GM10266 (cell line): ENCODE data around the gene VWA7.
"Not testable (repeated sequence)": the region's sequence is repeated elsewhere in the genome, so short reads cannot be mapped to it uniquely, and the experiment has no call there.

Source experiments
- DNase-seq: peaks from one replicate; pipeline ENCODE4 v3.0.0; 2012; ENCODE audit errors: extremely low spot score
- TF ChIP-seq, protein P1 (sequence below): IDR thresholded peaks from 2 replicates; pipeline ENCODE4 v1.5.1; 2012; ENCODE audit warnings: mild to moderate bottlenecking, low read depth; ENCODE audit not compliant: control insufficient read depth, insufficient read depth; ENCODE audit errors: missing control alignments

Gene VWA7

DNA sequence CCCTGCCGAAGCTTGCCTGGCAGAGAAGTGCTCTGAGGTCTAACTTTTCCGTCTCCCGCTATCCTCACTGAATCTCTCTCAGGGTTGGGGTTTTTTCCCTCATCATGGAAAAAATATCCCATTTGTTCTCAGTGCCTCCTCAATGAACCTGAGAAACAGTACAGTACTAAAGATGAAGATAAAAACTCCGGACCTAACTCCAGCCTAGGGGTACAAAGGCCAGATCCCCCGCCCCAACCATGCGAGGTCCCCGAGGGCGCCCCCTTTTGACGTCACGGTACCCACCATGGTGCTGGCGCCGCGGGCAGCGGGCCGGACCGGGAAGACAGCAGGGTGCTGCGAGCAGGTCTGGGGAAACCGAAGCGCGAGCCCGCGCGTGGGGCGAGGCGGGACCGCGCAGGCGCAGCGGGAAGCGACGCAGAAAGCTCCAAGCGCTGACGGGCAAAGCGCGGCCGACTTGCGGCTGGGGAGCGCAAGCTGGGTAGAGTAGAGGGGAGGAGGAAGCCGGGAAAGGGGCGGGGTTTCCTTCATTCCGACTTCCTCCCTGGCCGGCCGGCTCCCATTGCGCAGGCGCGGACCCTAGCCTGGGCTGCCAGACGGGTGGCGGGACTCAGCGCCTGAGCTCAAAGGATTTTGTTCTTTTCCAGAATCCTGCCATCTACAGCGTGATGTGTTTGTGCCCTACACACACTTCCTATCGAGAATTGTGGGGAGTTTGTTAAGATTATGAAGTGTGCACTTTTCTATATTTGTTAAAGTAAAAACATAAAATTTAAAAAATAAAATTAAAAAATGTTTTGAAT, 29.5 kb upstream of the VWA7 start, which contains the start of gene LSM2:
LSM2 (minus strand) TSS at position 497 of the 803 bp plus-strand sequence; CDS start at position 288, 209 bp downstream.
- peak; percentile 99 for DNase-seq
- TF ChIP-seq, protein P1, sequence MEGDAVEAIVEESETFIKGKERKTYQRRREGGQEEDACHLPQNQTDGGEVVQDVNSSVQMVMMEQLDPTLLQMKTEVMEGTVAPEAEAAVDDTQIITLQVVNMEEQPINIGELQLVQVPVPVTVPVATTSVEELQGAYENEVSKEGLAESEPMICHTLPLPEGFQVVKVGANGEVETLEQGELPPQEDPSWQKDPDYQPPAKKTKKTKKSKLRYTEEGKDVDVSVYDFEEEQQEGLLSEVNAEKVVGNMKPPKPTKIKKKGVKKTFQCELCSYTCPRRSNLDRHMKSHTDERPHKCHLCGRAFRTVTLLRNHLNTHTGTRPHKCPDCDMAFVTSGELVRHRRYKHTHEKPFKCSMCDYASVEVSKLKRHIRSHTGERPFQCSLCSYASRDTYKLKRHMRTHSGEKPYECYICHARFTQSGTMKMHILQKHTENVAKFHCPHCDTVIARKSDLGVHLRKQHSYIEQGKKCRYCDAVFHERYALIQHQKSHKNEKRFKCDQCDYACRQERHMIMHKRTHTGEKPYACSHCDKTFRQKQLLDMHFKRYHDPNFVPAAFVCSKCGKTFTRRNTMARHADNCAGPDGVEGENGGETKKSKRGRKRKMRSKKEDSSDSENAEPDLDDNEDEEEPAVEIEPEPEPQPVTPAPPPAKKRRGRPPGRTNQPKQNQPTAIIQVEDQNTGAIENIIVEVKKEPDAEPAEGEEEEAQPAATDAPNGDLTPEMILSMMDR, result peak; percentile 40

DNA sequence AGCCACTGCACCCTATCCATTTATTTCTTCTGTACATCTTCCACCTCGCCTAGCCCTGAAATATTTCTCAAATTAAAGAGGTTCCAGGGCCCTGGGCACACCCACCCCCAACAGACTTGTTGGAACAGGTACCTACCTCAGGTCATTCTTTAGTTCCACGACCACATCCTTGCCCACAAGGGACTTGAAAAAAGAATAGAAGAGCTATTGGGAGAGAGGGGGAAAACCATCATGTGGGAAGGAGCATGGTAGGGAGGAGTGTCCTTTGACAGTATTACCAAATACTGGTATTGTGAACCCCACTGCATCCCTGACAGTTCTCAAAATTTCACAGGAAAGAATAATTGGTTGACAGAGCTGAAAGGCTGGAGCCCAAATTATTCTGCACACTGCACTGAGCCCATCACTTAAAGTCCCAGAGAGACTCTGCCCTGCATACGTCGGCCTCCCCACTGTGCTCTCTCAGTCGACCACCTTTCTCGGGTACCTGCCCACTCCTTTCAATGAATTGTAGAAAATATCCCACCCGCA, 28.9 kb upstream of the VWA7 start:
- no peak for DNase-seq
- TF ChIP-seq, protein P1, result no peak

DNA sequence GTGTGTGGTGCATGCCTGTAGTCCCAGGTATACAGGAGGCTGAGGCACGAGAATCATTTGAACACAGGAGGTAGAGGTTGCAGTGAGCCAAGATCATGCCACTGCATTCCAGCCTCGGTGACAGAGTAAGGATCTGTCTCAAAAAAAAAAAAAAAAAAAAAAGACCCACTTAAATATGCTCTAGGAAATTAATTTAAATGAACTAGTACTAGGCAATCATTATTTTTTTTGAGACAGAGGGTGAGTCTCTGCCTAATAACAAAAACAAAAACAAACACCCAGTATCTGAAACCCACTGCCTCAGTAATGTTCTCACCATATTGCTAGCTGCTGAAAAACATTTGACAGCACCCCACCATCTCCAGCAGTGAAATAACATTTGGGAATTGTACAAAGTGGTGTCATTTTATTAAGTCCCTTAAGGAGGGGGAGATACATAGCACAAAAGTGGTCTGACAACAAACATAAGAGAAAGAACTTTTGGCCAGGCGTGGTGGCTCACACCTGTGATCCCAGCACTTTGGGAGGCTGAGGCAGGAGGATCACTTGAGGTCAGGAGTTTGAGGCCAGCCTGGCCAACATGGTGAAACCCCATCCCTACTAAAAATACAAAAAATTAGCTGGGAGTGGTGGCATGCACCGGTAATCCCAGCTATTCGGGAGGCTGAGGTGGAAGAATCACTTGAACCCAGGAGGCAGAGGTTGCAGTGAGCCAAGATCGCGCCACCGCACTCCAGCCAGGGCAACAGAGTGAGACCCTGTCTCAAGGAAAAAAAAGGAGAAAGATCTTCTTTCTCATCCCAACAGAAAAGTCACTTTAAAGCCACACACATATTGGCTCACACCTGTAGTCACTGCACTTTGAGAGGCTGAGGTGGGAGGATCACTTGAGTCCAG, 24.2 kb upstream of the VWA7 start:
- DNase-seq, result not testable (repeated sequence)

DNA sequence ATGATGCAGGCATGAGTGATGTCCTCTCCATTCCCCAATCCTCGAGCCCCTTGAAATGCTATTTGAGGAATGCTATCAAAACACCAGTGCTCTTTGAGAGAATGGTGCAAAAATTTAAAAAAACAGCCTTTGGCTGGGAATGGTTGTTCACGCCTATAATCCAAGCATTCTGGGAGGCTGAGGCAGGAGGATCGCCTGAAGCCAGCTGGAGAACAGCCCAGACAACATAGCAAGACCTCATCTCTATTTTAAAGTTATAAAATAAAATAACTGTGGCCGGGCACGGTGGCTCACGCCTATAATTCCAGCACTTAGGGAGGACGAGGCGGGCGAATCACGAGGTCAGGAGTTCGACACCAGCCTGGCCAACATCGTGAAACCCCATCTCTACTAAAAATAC, 22.7 kb upstream of the VWA7 start:
- DNase-seq, result no peak

DNA sequence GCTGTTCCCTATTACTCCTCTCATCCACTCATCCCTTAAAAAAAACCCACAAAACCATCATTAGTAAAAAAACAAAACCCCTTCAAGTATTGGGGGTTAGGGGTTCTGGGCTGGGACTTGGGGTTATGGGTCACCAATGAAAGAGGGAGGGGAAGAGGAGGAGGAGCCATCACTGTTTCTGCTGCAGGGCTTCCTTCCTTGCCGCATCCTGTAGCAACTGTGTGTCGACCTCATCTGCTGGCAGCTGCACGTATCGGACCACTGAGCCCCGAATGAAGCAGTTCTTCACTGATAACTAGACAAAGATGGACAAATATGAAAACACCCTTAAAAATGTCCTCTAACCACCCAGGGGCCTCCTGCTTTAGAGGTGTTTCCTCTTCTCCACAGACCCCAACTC, 20.5 kb upstream of the VWA7 start:
- DNase-seq, result no peak
- TF ChIP-seq, protein P1, result no peak

More for the DNA sequence above, 22.7 kb upstream of the VWA7 start:
- TF ChIP-seq, protein P1, result no peak

DNA sequence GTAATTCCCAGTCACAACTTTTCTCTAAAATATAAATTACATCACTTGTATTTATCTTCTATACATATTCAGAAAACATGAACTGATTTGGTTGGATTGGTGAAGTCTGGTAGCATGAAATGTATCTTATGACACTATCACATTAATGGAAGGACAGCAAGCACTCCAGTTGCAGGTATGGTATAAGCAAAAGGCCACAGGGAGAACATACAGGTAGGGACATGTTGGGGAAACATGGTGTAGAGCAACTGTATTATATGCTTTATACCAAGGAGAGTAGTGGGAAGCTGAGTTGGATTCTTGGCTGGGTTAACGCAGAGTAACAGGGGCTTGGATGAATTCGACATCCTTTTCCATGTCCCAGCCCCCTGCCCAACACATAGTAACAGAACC, 19.9 kb upstream of the VWA7 start:
- TF ChIP-seq, protein P1, result no peak
- no peak for DNase-seq

DNA sequence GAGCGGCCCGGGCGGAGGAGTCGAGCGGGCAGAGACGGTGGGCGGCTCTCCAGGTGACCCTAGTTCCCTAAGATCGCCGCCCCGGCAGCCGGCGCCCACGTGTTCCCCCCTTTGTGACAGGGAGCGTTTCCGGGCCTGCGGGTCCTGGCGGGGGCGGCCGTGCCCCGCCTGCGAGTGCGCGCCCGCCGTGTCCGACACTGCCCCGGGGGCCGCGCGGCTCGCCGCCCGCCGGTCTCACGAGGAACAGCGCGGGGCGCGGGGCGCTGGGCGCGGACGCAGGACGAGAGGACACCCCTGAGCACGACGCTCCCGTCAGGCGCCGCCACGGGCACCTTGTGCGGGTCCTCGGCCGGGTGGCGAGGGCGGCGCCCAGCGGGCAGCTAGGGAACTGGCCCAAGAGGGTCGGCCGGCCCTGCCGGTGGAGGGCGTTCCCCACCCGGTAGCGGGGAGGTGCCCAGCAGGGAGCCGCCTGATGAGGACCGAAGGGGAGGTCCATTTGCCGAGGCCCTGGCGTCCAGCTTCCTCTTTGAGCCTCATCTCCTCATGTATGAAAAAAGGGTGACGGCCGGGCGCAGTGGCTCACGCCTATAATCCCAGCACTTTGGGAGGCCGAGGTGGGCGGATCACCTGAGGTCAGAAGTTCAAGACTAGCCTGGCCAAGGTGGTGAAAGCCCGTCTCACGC, 18.6 kb upstream of the VWA7 start, which contains the start of gene VARS1:
VARS1 (minus strand) TSS at position 137 of the 683 bp plus-strand sequence. CDS start 535 bp downstream, outside the sequence.
- TF ChIP-seq, protein P1, result peak; percentile 93
- DNase-seq, result peak; percentile 98
